Tibial nerve (tissue), 4 donors: ENCODE measurements around the gene MND1. TPM values are rescaled to one million over a fixed set of nuclear protein-coding genes. Genes with fewer than 3 reads are reported as not detected.

Experiments
- small RNA-seq: library from RNA; depleted of rRNA; stranded (forward); fragments of <200 nt; gene quantifications from one replicate; pipeline ENCODE3, GENCODE V24; 2016
- total RNA-seq, 4 donors: library from RNA; depleted of rRNA; stranded (reverse); fragments of >200 nt; gene quantifications; one replicate each; pipeline ENCODE4 v1.1.0, GENCODE V29; 2016

MND1 gene
- total RNA-seq, 4 donors from 2014 or later, result 0.66 to 2.1 TPM; not detected in 2

Small RNA genes within 50 kb of the gene (small RNA-seq; reads per million reads assigned to genes)
- not detected for gene RN7SL419P

Other genes starting within 250 kb of the MND1 start
- 10 to 100 TPM; 25.7 to 55.9 (median 42.5) TPM for gene TRIM2, start 140.2 kb upstream of the MND1 start, total RNA-seq
- 10 to 100 TPM in 3 of 4 donors, 1 to 10 TPM in 1; 8.7 to 19.9 (median 12.1) TPM for gene TMEM131L, start 121.7 kb downstream of the MND1 start, total RNA-seq